Neural crest cell (in vitro differentiated cells): ENCODE data around the gene ENPEP. TPM values are rescaled to one million over a fixed set of nuclear protein-coding genes. Genes with fewer than 3 reads are reported as not detected.
"Not testable (repeated sequence)": the region's sequence is repeated elsewhere in the genome, so short reads cannot be mapped to it uniquely, and the experiment has no call there.

ENCODE experiments used
- DNase-seq: peaks from one replicate; pipeline ENCODE4 v3.0.0; 2021; ENCODE audit warnings: low read depth, mixed read lengths, low spot score
- H3K27ac Mint-ChIP-seq: one replicate; pipeline ENCODE4 v1.8.0; 2021; ENCODE audit warnings: mild to moderate bottlenecking, mixed read lengths; ENCODE audit not compliant: unreplicated experiment
- H3K27me3 Mint-ChIP-seq: 2 replicates; pipeline ENCODE4 v1.8.0; 2021; ENCODE audit warnings: low read depth, mild to moderate bottlenecking, mixed read lengths
- H3K36me3 Mint-ChIP-seq: 2 replicates; pipeline ENCODE4 v1.8.0; 2021; ENCODE audit warnings: low read depth, mild to moderate bottlenecking, mixed read lengths
- H3K4me1 Mint-ChIP-seq: 2 replicates; pipeline ENCODE4 v1.8.0; 2021; ENCODE audit warnings: mixed read lengths
- H3K4me3 Mint-ChIP-seq: one replicate; pipeline ENCODE4 v1.8.0; 2021; ENCODE audit warnings: mild to moderate bottlenecking, mixed read lengths
- H3K9me3 Mint-ChIP-seq: 2 replicates; pipeline ENCODE4 v1.8.0; 2021; ENCODE audit warnings: mixed read lengths
- CTCF ChIP-seq: fragments of 200-600 bp; sonication (generic); conservative IDR thresholded peaks from 2 replicates; pipeline ENCODE4 v1.5.0; 2021; ENCODE audit warnings: antibody characterized with exemption, mild to moderate bottlenecking
- long read RNA-seq: library from polyadenylated mRNA; unstranded; transcript quantifications from one replicate; pipeline ENCODE4 v2.0.0, GENCODE V29; 2020
- total RNA-seq: library from RNA; stranded (reverse); gene quantifications from 2 replicates; pipeline ENCODE4 v1.2.1, GENCODE V29; 2021

The ENPEP gene
- total RNA-seq: 4.5 and 7.3 TPM in 2 replicates
- long read RNA-seq, partial matches to known transcripts: 1 of 27 reads
- long read RNA-seq, other reads (novel, unspliced or antisense): 26 of 27 reads

GRCh38 chr4:110475881-110476818 is at the start of gene ENPEP:
Gene ENPEP (plus strand): TSS chr4:110476155. CDS start chr4:110476415, 260 bp downstream.
- DNase-seq: no peak
- Mint-ChIP-seq H3K9me3 (no peaks in the 10 kb centered on the region), H3K4me1 (no peaks in the 10 kb centered on the region), H3K36me3 (no peaks in the 10 kb centered on the region), H3K27ac (no peak within 1 kb of the TSS), H3K4me3 (no peak within 1 kb of the TSS), H3K27me3 (no peaks in the 10 kb centered on the region)
- no peak for TF ChIP-seq CTCF

- not testable (repeated sequence) for H3K4me1 Mint-ChIP-seq, H3K4me3 Mint-ChIP-seq, H3K27ac Mint-ChIP-seq, H3K27me3 Mint-ChIP-seq, DNase-seq
- Mint-ChIP-seq H3K9me3 (peaks cover 22% of the 10 kb centered on the region), H3K36me3 (peaks cover 34% of the 10 kb centered on the region)
These were observed 44.1 kb upstream of the ENPEP start for GRCh38 chr4:110431805-110432204.

GRCh38 chr4:110437292-110437691 is 38.7 kb upstream of the ENPEP start:
- H3K36me3 Mint-ChIP-seq, H3K27ac Mint-ChIP-seq: not testable (repeated sequence)

GRCh38 chr4:110439209-110439608 is 36.7 kb upstream of the ENPEP start:
- H3K9me3 Mint-ChIP-seq: not testable (repeated sequence)

More at GRCh38 chr4:110437292-110437691, 38.7 kb upstream of the ENPEP start:
- H3K9me3 Mint-ChIP-seq, H3K4me1 Mint-ChIP-seq, H3K27me3 Mint-ChIP-seq, H3K4me3 Mint-ChIP-seq, DNase-seq: not testable (repeated sequence)

GRCh38 chr4:110442309-110442708 is 33.6 kb upstream of the ENPEP start:
- Mint-ChIP-seq H3K27ac (no peak overlapping the region), H3K9me3 (no peaks in the 10 kb centered on the region), H3K27me3 (no peaks in the 10 kb centered on the region), H3K4me1 (no peaks in the 10 kb centered on the region), H3K4me3 (no peak overlapping the region), H3K36me3 (no peaks in the 10 kb centered on the region)
- TF ChIP-seq CTCF: no peak
- DNase-seq: no peak

More at GRCh38 chr4:110439209-110439608, 36.7 kb upstream of the ENPEP start:
- H3K27ac Mint-ChIP-seq, H3K27me3 Mint-ChIP-seq, H3K36me3 Mint-ChIP-seq, DNase-seq, H3K4me3 Mint-ChIP-seq, H3K4me1 Mint-ChIP-seq: not testable (repeated sequence)

GRCh38 chr4:110442788-110443187 is 33.2 kb upstream of the ENPEP start:
- no peak for TF ChIP-seq CTCF
- no peak overlapping the region for H3K4me3 Mint-ChIP-seq
- DNase-seq: no peak
- no peaks in the 10 kb centered on the region for H3K9me3 Mint-ChIP-seq
- no peak overlapping the region for H3K27ac Mint-ChIP-seq
- H3K4me1 Mint-ChIP-seq: no peaks in the 10 kb centered on the region
- no peaks in the 10 kb centered on the region for H3K36me3 Mint-ChIP-seq
- H3K27me3 Mint-ChIP-seq: no peaks in the 10 kb centered on the region

GRCh38 chr4:110449947-110450346 is 26.0 kb upstream of the ENPEP start:
- Mint-ChIP-seq H3K4me1 (no peaks in the 10 kb centered on the region), H3K27ac (no peak overlapping the region), H3K36me3 (no peaks in the 10 kb centered on the region), H3K9me3 (no peaks in the 10 kb centered on the region), H3K4me3 (no peak overlapping the region), H3K27me3 (no peaks in the 10 kb centered on the region)
- DNase-seq: no peak
- TF ChIP-seq CTCF: no peak
